ENCODE data around the gene ZNF277. TPM values are rescaled to one million over a fixed set of nuclear protein-coding genes. Genes with fewer than 3 reads are reported as not detected.
"Not testable (repeated sequence)": the region's sequence is repeated elsewhere in the genome, so short reads cannot be mapped to it uniquely, and the experiment has no call there.

ZNF277 gene
- total and polyA plus RNA-seq, 7 experiments from 2014 or later = 19.5 to 38.8 (median 25.9) TPM

- POLR2A ChIA-PET = no interaction called here
- Mint-ChIP-seq H3K36me3 (no peaks in the 10 kb centered on the region), H3K27me3 (peaks cover 3 to 20% (median 6%) of the 10 kb centered on the region in 5 donors), H3K27ac (peak overlapping the region in 2 of 9 donors; percentile 31 to 46), H3K4me3 (no peak overlapping the region), H3K4me1 (peaks cover 0 to 11% (median 7%) of the 10 kb centered on the region in 7 donors), H3K9me3 (peaks cover 0 to 5% (median 0%) of the 10 kb centered on the region in 11 donors)
- CTCF ChIA-PET = no interaction called here
- ATAC-seq (peak; percentile 20), DNase-seq (no peak)
- Histone ChIP-seq H3K9me3 (ENCODE audit: control insufficient read depth in 2 of 3, low read length in 3 of 3) (no peaks in the 10 kb centered on the region), H3K4me1 (ENCODE audit: control insufficient read depth in 2 of 2, insufficient read depth in 2 of 2, low read length in 2 of 2) (no peaks in the 10 kb centered on the region), H3K4me3 (ENCODE audit: low read length) (no peak overlapping the region), H3K36me3 (ENCODE audit: control insufficient read depth in 2 of 3, insufficient read depth in 3 of 3, low read length in 3 of 3) (no peaks in the 10 kb centered on the region), H3K27me3 (ENCODE audit: control insufficient read depth in 2 of 2, insufficient read depth in 2 of 2, low read length in 2 of 2) (no peaks in the 10 kb centered on the region), H3K27ac (ENCODE audit: low read depth, low read length) (no peak overlapping the region)
- intact Hi-C loops (cut with micrococcal nuclease) = loop anchor here in 1 of 2 donors (2.0 kb wide), 1 partner anchor 15 kb away; no protein-coding TSS in a partner anchor
Observed at GRCh38 chr7:112383671-112384417, 177.3 kb downstream of the ZNF277 start.

- Histone ChIP-seq H3K9me3 (ENCODE audit: control insufficient read depth in 2 of 3, low read length in 3 of 3) (no peaks in the 10 kb centered on the region), H3K4me3 (ENCODE audit: low read length) (no peak overlapping the region), H3K27ac (ENCODE audit: low read depth, low read length) (no peak overlapping the region), H3K4me1 (ENCODE audit: control insufficient read depth in 2 of 2, insufficient read depth in 2 of 2, low read length in 2 of 2) (no peaks in the 10 kb centered on the region), H3K36me3 (ENCODE audit: control insufficient read depth in 2 of 3, insufficient read depth in 3 of 3, low read length in 3 of 3) (no peaks in the 10 kb centered on the region), H3K27me3 (ENCODE audit: control insufficient read depth in 2 of 2, insufficient read depth in 2 of 2, low read length in 2 of 2) (no peaks in the 10 kb centered on the region)
- intact Hi-C loops (cut with micrococcal nuclease) = no loop called here
- Mint-ChIP-seq H3K27me3 (peaks cover 3 to 29% (median 6%) of the 10 kb centered on the region in 5 donors), H3K36me3 (no peaks in the 10 kb centered on the region), H3K4me1 (peaks cover 0 to 11% (median 7%) of the 10 kb centered on the region in 7 donors), H3K9me3 (peaks cover 0 to 5% (median 0%) of the 10 kb centered on the region in 11 donors), H3K27ac (no peak overlapping the region), H3K4me3 (no peak overlapping the region)
- DNase-seq (no peak), ATAC-seq (no peak)
- POLR2A ChIA-PET = no interaction called here
- CTCF ChIA-PET = no interaction called here
Observed at GRCh38 chr7:112385516-112385915, 179.0 kb downstream of the ZNF277 start.

- DNase-seq (no peak), ATAC-seq (no peak)
- peaks cover 2 to 16% (median 11%) of the 10 kb centered on the region in 7 donors for H3K4me1 Mint-ChIP-seq
- POLR2A ChIA-PET = no interaction called here
- CTCF ChIA-PET = no interaction called here
- H3K9me3 Mint-ChIP-seq = peaks cover 0 to 4% (median 0%) of the 10 kb centered on the region in 11 donors
- intact Hi-C loops (cut with micrococcal nuclease) = no loop called here
- Histone ChIP-seq H3K4me1 (ENCODE audit: control insufficient read depth in 2 of 2, insufficient read depth in 2 of 2, low read length in 2 of 2) (no peaks in the 10 kb centered on the region), H3K27ac (ENCODE audit: low read depth, low read length) (no peak overlapping the region), H3K4me3 (ENCODE audit: low read length) (no peak overlapping the region), H3K27me3 (ENCODE audit: control insufficient read depth in 2 of 2, insufficient read depth in 2 of 2, low read length in 2 of 2) (no peaks in the 10 kb centered on the region), H3K9me3 (ENCODE audit: control insufficient read depth in 2 of 3, low read length in 3 of 3) (no peaks in the 10 kb centered on the region), H3K36me3 (ENCODE audit: control insufficient read depth in 2 of 3, insufficient read depth in 3 of 3, low read length in 3 of 3) (no peaks in the 10 kb centered on the region)
- no peak overlapping the region for H3K4me3 Mint-ChIP-seq
- peaks cover 3 to 37% (median 5%) of the 10 kb centered on the region in 5 donors for H3K27me3 Mint-ChIP-seq
- H3K36me3 Mint-ChIP-seq = no peaks in the 10 kb centered on the region
- H3K27ac Mint-ChIP-seq = no peak overlapping the region
Observed at GRCh38 chr7:112386619-112387018, 180.1 kb downstream of the ZNF277 start.

- peaks cover 0 to 8% of the 10 kb centered on the region in 2 donors for H3K4me1 ChIP-seq (ENCODE audit: control insufficient read depth in 2 of 2, insufficient read depth in 2 of 2, low read length in 2 of 2)
- no peaks in the 10 kb centered on the region for H3K36me3 ChIP-seq (ENCODE audit: control insufficient read depth in 2 of 3, insufficient read depth in 3 of 3, low read length in 3 of 3)
- H3K4me3 ChIP-seq (ENCODE audit: low read length) = no peak overlapping the region
- peak overlapping the region in 7 of 10 donors; percentile 23 to 87 (median 86) for H3K4me3 Mint-ChIP-seq
- intact Hi-C loops (cut with micrococcal nuclease) = loop anchor here (2.0 to 5.0 kb wide), 4 partner anchors 31 to 828 kb away; partner anchors contain the start of genes IMMP2L (in 1 of the 2) and SMIM30 (in 1 of the 2)
- no peaks in the 10 kb centered on the region for H3K27me3 ChIP-seq (ENCODE audit: control insufficient read depth in 2 of 2, insufficient read depth in 2 of 2, low read length in 2 of 2)
- ChIA-PET CTCF (no interaction called here), POLR2A (no interaction called here)
- H3K9me3 Mint-ChIP-seq = peaks cover 0 to 2% (median 0%) of the 10 kb centered on the region in 11 donors
- H3K27me3 Mint-ChIP-seq = peaks cover 0 to 39% (median 0%) of the 10 kb centered on the region in 5 donors
- no peaks in the 10 kb centered on the region for H3K36me3 Mint-ChIP-seq
- H3K27ac ChIP-seq (ENCODE audit: low read depth, low read length) = no peak overlapping the region
- peak overlapping the region in 2 of 9 donors; percentile 57 to 95 for H3K27ac Mint-ChIP-seq
- DNase-seq (no peak), ATAC-seq (no peak)
- H3K4me1 Mint-ChIP-seq = peaks cover 9 to 28% (median 15%) of the 10 kb centered on the region in 7 donors
- no peaks in the 10 kb centered on the region for H3K9me3 ChIP-seq (ENCODE audit: control insufficient read depth in 2 of 3, low read length in 3 of 3)
Observed at GRCh38 chr7:112390167-112390566, 183.7 kb downstream of the ZNF277 start.

- H3K9me3 ChIP-seq (ENCODE audit: control insufficient read depth in 2 of 3, low read length in 3 of 3); H3K36me3 Mint-ChIP-seq; H3K27me3 ChIP-seq (ENCODE audit: control insufficient read depth in 2 of 2, insufficient read depth in 2 of 2, low read length in 2 of 2); CTCF ChIA-PET; H3K4me1 ChIP-seq (ENCODE audit: control insufficient read depth in 2 of 2, insufficient read depth in 2 of 2, low read length in 2 of 2); H3K9me3 Mint-ChIP-seq; H3K36me3 ChIP-seq (ENCODE audit: control insufficient read depth in 2 of 3, insufficient read depth in 3 of 3, low read length in 3 of 3): not testable (repeated sequence)
- Mint-ChIP-seq H3K27me3 (peaks cover 0 to 46% (median 0%) of the 10 kb centered on the region in 5 donors), H3K27ac (peak overlapping the region; percentile 53 to 95 (median 88)), H3K4me1 (peaks cover 9 to 28% (median 15%) of the 10 kb centered on the region in 7 donors), H3K4me3 (peak overlapping the region; percentile 85 to 93 (median 87))
- Histone ChIP-seq H3K27ac (ENCODE audit: low read depth, low read length) (peak overlapping the region; percentile 59), H3K4me3 (ENCODE audit: low read length) (peak overlapping the region; percentile 29)
- intact Hi-C loops (cut with micrococcal nuclease) = loop anchor here (2.0 to 5.0 kb wide), 4 partner anchors 30 to 829 kb away; partner anchors contain the start of genes IMMP2L (in 1 of the 2) and SMIM30 (in 1 of the 2)
- POLR2A ChIA-PET = interaction anchor here (0.7 kb wide), 1 partner anchor 13 kb away, joined by 3 read pairs; no protein-coding TSS in a partner anchor
- ATAC-seq = peak; percentile 61
- DNase-seq = peak; percentile 32 to 74 (median 65)
Observed at GRCh38 chr7:112391079-112391821, 184.8 kb downstream of the ZNF277 start.

- H3K27me3 ChIP-seq (ENCODE audit: control insufficient read depth in 2 of 2, insufficient read depth in 2 of 2, low read length in 2 of 2); H3K36me3 ChIP-seq (ENCODE audit: control insufficient read depth in 2 of 3, insufficient read depth in 3 of 3, low read length in 3 of 3); H3K4me1 ChIP-seq (ENCODE audit: control insufficient read depth in 2 of 2, insufficient read depth in 2 of 2, low read length in 2 of 2); H3K36me3 Mint-ChIP-seq; H3K9me3 Mint-ChIP-seq; CTCF ChIA-PET; H3K9me3 ChIP-seq (ENCODE audit: control insufficient read depth in 2 of 3, low read length in 3 of 3): not testable (repeated sequence)
- Mint-ChIP-seq H3K4me3 (peak overlapping the region; percentile 69 to 93 (median 88)), H3K4me1 (peaks cover 9 to 28% (median 15%) of the 10 kb centered on the region in 7 donors), H3K27me3 (peaks cover 0 to 45% (median 0%) of the 10 kb centered on the region in 5 donors), H3K27ac (peak overlapping the region; percentile 83 to 95 (median 89))
- Histone ChIP-seq H3K27ac (ENCODE audit: low read depth, low read length) (peak overlapping the region; percentile 59), H3K4me3 (ENCODE audit: low read length) (peak overlapping the region; percentile 63)
- intact Hi-C loops (cut with micrococcal nuclease) = loop anchor here (1.0 to 5.0 kb wide), 9 partner anchors 29 to 830 kb away; partner anchors contain the start of genes DOCK4 (in 2 of the 2), IFRD1 (in 2 of the 2), IMMP2L (in 2 of the 2) and ZNF277 (in 2 of the 2)
- peak; percentile 79 for ATAC-seq
- POLR2A ChIA-PET = interaction anchor here (1.3 kb wide), 1 partner anchor 59 kb away, joined by 9 read pairs; the partner anchor contains the start of gene IFRD1
- DNase-seq = peak; percentile 55 to 80 (median 73)
Observed at GRCh38 chr7:112391841-112392286, 185.4 kb downstream of the ZNF277 start.
